H9 (cell line): ENCODE measurements around the gene CDO1. TPM values are rescaled to one million over a fixed set of nuclear protein-coding genes. Genes with fewer than 3 reads are reported as not detected.
"Not testable (repeated sequence)": the region's sequence is repeated elsewhere in the genome, so short reads cannot be mapped to it uniquely, and the experiment has no call there.

Source experiments
- DNase-seq: peaks from one replicate; pipeline ENCODE4 v3.0.0-alpha.2; 2017
- H2AFZ ChIP-seq: one replicate; pipeline ENCODE4 v1.6.1; 2013; ENCODE audit warnings: mild to moderate bottlenecking, low read length, control low read depth, moderate library complexity
- H2AK5ac ChIP-seq: 2 replicates; pipeline ENCODE4 v1.6.1; 2013; ENCODE audit warnings: low read length, control low read depth, mixed read lengths; ENCODE audit not compliant: insufficient read length
- H2BK120ac ChIP-seq: one replicate; pipeline ENCODE4 v1.6.1; 2013; ENCODE audit warnings: low read depth, mild to moderate bottlenecking, low read length, control low read depth, inconsistent platforms; ENCODE audit not compliant: poor library complexity, severe bottlenecking
- H2BK12ac ChIP-seq: 2 replicates; pipeline ENCODE4 v1.6.1; 2013; ENCODE audit warnings: low read length, control low read depth, mixed read lengths, low read depth; ENCODE audit not compliant: insufficient read length
- H2BK15ac ChIP-seq: 2 replicates; pipeline ENCODE4 v1.6.1; 2013; ENCODE audit warnings: low read depth, low read length, control low read depth
- H2BK20ac ChIP-seq: one replicate; pipeline ENCODE4 v1.6.1; 2013; ENCODE audit warnings: low read depth, mild to moderate bottlenecking, low read length, control low read depth, inconsistent platforms; ENCODE audit not compliant: poor library complexity, severe bottlenecking
- H2BK5ac ChIP-seq: 2 replicates; pipeline ENCODE4 v1.6.1; 2013; ENCODE audit warnings: low read length, control low read depth, mixed read lengths; ENCODE audit not compliant: insufficient read length
- H3K14ac ChIP-seq: 2 replicates; pipeline ENCODE4 v1.6.1; 2013; ENCODE audit warnings: low read length, control low read depth; ENCODE audit not compliant: insufficient read depth
- H3K18ac ChIP-seq: 2 replicates; pipeline ENCODE4 v1.6.1; 2013; ENCODE audit warnings: low read depth, mild to moderate bottlenecking, mixed read lengths, low read length, control low read depth; ENCODE audit not compliant: insufficient read length
- H3K23ac ChIP-seq: 2 replicates; pipeline ENCODE4 v1.6.1; 2013; ENCODE audit warnings: low read length, control low read depth, mixed read lengths, low read depth; ENCODE audit not compliant: insufficient read length
- H3K23me2 ChIP-seq: 2 replicates; pipeline ENCODE4 v1.6.1; 2013; ENCODE audit warnings: low read depth, mild to moderate bottlenecking, mixed read lengths, low read length, control low read depth; ENCODE audit not compliant: insufficient read length, poor library complexity, severe bottlenecking
- H3K27ac ChIP-seq: 2 replicates; pipeline ENCODE4 v1.5.1; 2013; ENCODE audit warnings: low read length, control low read depth, mixed read lengths, low read depth; ENCODE audit not compliant: insufficient read length
- H3K27me3 ChIP-seq: 2 replicates; pipeline ENCODE4 v1.6.1; 2013; ENCODE audit warnings: low read length, control low read depth, inconsistent platforms; ENCODE audit not compliant: insufficient read depth
- H3K4ac ChIP-seq: 2 replicates; pipeline ENCODE4 v1.6.1; 2013; ENCODE audit warnings: low read depth, mild to moderate bottlenecking, control low read depth, inconsistent platforms, low read length, moderate library complexity
- H3K4me1 ChIP-seq: 2 replicates; pipeline ENCODE4 v1.6.1; 2013; ENCODE audit warnings: low read length, control low read depth, inconsistent platforms; ENCODE audit not compliant: insufficient read depth
- H3K4me2 ChIP-seq: 2 replicates; pipeline ENCODE4 v1.6.1; 2013; ENCODE audit warnings: low read length, control low read depth, mixed read lengths; ENCODE audit not compliant: insufficient read length, insufficient read depth
- H3K56ac ChIP-seq: 2 replicates; pipeline ENCODE4 v1.6.1; 2013; ENCODE audit warnings: low read depth, mild to moderate bottlenecking, mixed read lengths, low read length, control low read depth; ENCODE audit not compliant: insufficient read length
- H3K79me1 ChIP-seq: 2 replicates; pipeline ENCODE4 v1.6.1; 2013; ENCODE audit warnings: low read depth, mild to moderate bottlenecking, moderate library complexity, low read length, control low read depth, inconsistent platforms; ENCODE audit not compliant: insufficient read depth, poor library complexity, severe bottlenecking
- H3K79me2 ChIP-seq: 2 replicates; pipeline ENCODE4 v1.6.1; 2013; ENCODE audit warnings: low read length, control low read depth, inconsistent platforms; ENCODE audit not compliant: insufficient read depth
- H3K9ac ChIP-seq: 2 replicates; pipeline ENCODE4 v1.6.1; 2013; ENCODE audit warnings: low read length, control low read depth, mixed read lengths; ENCODE audit not compliant: insufficient read length; ENCODE audit errors: extremely low read depth
- H3K9me3 ChIP-seq: one replicate; pipeline ENCODE4 v1.6.1; 2013; ENCODE audit warnings: low read depth, low read length, inconsistent platforms; ENCODE audit not compliant: control insufficient read depth
- H3T11ph ChIP-seq: one replicate; pipeline ENCODE4 v1.6.1; 2013; ENCODE audit warnings: mild to moderate bottlenecking, low read length, control low read depth, inconsistent platforms
- H4K20me1 ChIP-seq: one replicate; pipeline ENCODE4 v1.6.1; 2013; ENCODE audit not compliant: control insufficient read depth, insufficient read length, insufficient read depth
- H4K5ac ChIP-seq: 2 replicates; pipeline ENCODE4 v1.6.1; 2013; ENCODE audit warnings: low read depth, mild to moderate bottlenecking, mixed read lengths, low read length, control low read depth; ENCODE audit not compliant: insufficient read length
- H4K8ac ChIP-seq: replicated peaks from 2 replicates; pipeline ENCODE4 v1.6.1; 2013; ENCODE audit warnings: low read length, control low read depth, mixed read lengths, low read depth; ENCODE audit not compliant: insufficient read length
- H4K91ac ChIP-seq: 2 replicates; pipeline ENCODE4 v1.6.1; 2013; ENCODE audit warnings: low read depth, mild to moderate bottlenecking, moderate library complexity, mixed read lengths, low read length, control low read depth; ENCODE audit not compliant: insufficient read length
- H3K27ac Mint-ChIP-seq, 3 experiments: 2 replicates in 2 of 3; 3 replicates in 1 of 3; pipeline ENCODE4 v1.8.0; 2020 to 2021; ENCODE audit warnings: mixed read lengths in 3 of 3, mild to moderate bottlenecking in 1 of 3, moderate library complexity in 1 of 3
- H3K27me3 Mint-ChIP-seq: 2 replicates; pipeline ENCODE4 v1.8.0; 2021; ENCODE audit warnings: low read depth, mild to moderate bottlenecking, moderate library complexity, mixed read lengths
- H3K36me3 Mint-ChIP-seq, 3 experiments: 2 replicates in 2 of 3; 3 replicates in 1 of 3; pipeline ENCODE4 v1.8.0; 2020 to 2021; ENCODE audit warnings: low read depth in 3 of 3, mixed read lengths in 3 of 3; ENCODE audit not compliant: insufficient read depth in 1 of 3
- H3K4me1 Mint-ChIP-seq, 2 experiments: 2 replicates each; pipeline ENCODE4 v1.8.0; 2020; ENCODE audit warnings: mixed read lengths in 2 of 2
- H3K4me3 Mint-ChIP-seq, 2 experiments: 2 replicates in 1 of 2; 3 replicates in 1 of 2; pipeline ENCODE4 v1.8.0; 2020 to 2021; ENCODE audit warnings: mild to moderate bottlenecking in 2 of 2, mixed read lengths in 2 of 2, moderate library complexity in 1 of 2
- H3K9me3 Mint-ChIP-seq, 2 experiments: 2 replicates in 1 of 2; 3 replicates in 1 of 2; pipeline ENCODE4 v1.8.0; 2020; ENCODE audit warnings: mild to moderate bottlenecking in 2 of 2, mixed read lengths in 2 of 2, moderate library complexity in 1 of 2
- CTCF ChIP-seq: fragments of 200-600 bp; sonication (generic); conservative IDR thresholded peaks from 3 replicates; pipeline ENCODE4 v1.8.0; 2021; ENCODE audit warnings: antibody characterized with exemption, mild to moderate bottlenecking
- WGBS: extraction: QIAGEN DNeasy Blood & Tissue Kit; methylation state at CpG from one replicate; pipeline ENCODE4 v1.1.7; 2013; ENCODE audit warnings: missing lambda C conversion rate, low lambda C conversion rate, mixed read lengths; ENCODE audit not compliant: insufficient read length; ENCODE audit errors: extremely low coverage; 5-methylcytosine and 5-hydroxymethylcytosine counted together
- total RNA-seq: library from RNA; stranded (reverse); gene quantifications from 2 replicates; pipeline ENCODE4 v1.2.1, GENCODE V29; 2021

Gene CDO1
- total RNA-seq, 1 experiment from 2014 or later, result 11.2 TPM

- Histone ChIP-seq H3T11ph (no peak overlapping the region), H3K23ac (no peak overlapping the region), H3K23me2 (no peaks in the 10 kb centered on the region), H3K4ac (no peak overlapping the region), H3K79me1 (no peaks in the 10 kb centered on the region), H2AFZ (no peak overlapping the region), H4K91ac (no peak overlapping the region), H3K4me1 (no peaks in the 10 kb centered on the region), H2AK5ac (no peak overlapping the region), H3K79me2 (no peaks in the 10 kb centered on the region), H2BK20ac (no peak overlapping the region), H3K4me2 (no peak overlapping the region), H3K27ac (no peak overlapping the region), H3K14ac (no peak overlapping the region), H2BK15ac (no peak overlapping the region), H3K9me3 (no peaks in the 10 kb centered on the region), H2BK120ac (no peak overlapping the region), H3K27me3 (peaks cover 5% of the 10 kb centered on the region; the same call in 1 of the 2 replicates), H3K9ac (no peak overlapping the region), H3K18ac (no peak overlapping the region), H2BK5ac (no peak overlapping the region), H4K8ac (no peak overlapping the region), H2BK12ac (no peak overlapping the region), H4K5ac (no peak overlapping the region), H3K56ac (no peak overlapping the region), H4K20me1 (no peaks in the 10 kb centered on the region)
- no peak for TF ChIP-seq CTCF
- Mint-ChIP-seq H3K27ac (no peak overlapping the region), H3K9me3 (no peaks in the 10 kb centered on the region), H3K36me3 (peaks cover 7 to 27% (median 14%) of the 10 kb centered on the region in 3 experiments; a peak in 6 of 7 replicates), H3K27me3 (peaks cover 16% of the 10 kb centered on the region), H3K4me1 (peaks cover 30 to 31% of the 10 kb centered on the region in 2 experiments), H3K4me3 (no peak overlapping the region)
- no peak for DNase-seq
- WGBS, result no CpG with 5 or more reads among the region's 2 CpGs
Observed at GRCh38 chr5:115809946-115810345, 6.5 kb downstream of the CDO1 start.

- not testable (repeated sequence) for H2BK5ac ChIP-seq, H3K27me3 Mint-ChIP-seq, H3K23ac ChIP-seq, H3K27ac Mint-ChIP-seq, H3K9me3 ChIP-seq, H4K5ac ChIP-seq, H2AK5ac ChIP-seq, H2BK12ac ChIP-seq, H4K8ac ChIP-seq, H2BK15ac ChIP-seq, H3K23me2 ChIP-seq, H4K20me1 ChIP-seq, H3K79me1 ChIP-seq, DNase-seq, H3K4me2 ChIP-seq, H3K56ac ChIP-seq, H3K27ac ChIP-seq, H3K79me2 ChIP-seq, H3K9ac ChIP-seq, H4K91ac ChIP-seq, H3T11ph ChIP-seq, H3K4ac ChIP-seq, H3K14ac ChIP-seq, H3K4me3 Mint-ChIP-seq, H3K18ac ChIP-seq, H3K9me3 Mint-ChIP-seq, H3K4me1 ChIP-seq, H2BK20ac ChIP-seq, H2BK120ac ChIP-seq, H3K27me3 ChIP-seq, H2AFZ ChIP-seq
- WGBS, result no CpG with 5 or more reads among the region's 2 CpGs
- Mint-ChIP-seq H3K36me3 (peaks cover 8 to 36% (median 17%) of the 10 kb centered on the region in 3 experiments; a peak in 6 of 7 replicates), H3K4me1 (peaks cover 16% of the 10 kb centered on the region in 2 experiments)
Observed at GRCh38 chr5:115808066-115808465, 8.4 kb downstream of the CDO1 start.
